Right atrium auricular region (tissue), 2 donors: ENCODE results near the gene WDR53. TPM values are rescaled to one million over a fixed set of nuclear protein-coding genes. Genes with fewer than 3 reads are reported as not detected.

Experiments
- DNase-seq: peaks from one replicate; pipeline ENCODE4 v3.0.0-alpha.2; 2019; ENCODE audit warnings: low spot score
- H3K27ac ChIP-seq, 2 donors: fragments of 200-600 bp; sonication (generic); 1 replicate in 1 of 2; 2 replicates in 1 of 2; pipeline ENCODE4 v1.5.1; 2016 to 2019
- H3K27me3 ChIP-seq, 2 donors: fragments of 200-600 bp; sonication (generic); one replicate each; pipeline versions ENCODE4 v1.5.1 to v1.6.0; 2017 to 2019
- H3K36me3 ChIP-seq: fragments of 200-600 bp; sonication (generic); one replicate; pipeline ENCODE4 v1.5.1; 2016
- H3K4me1 ChIP-seq, 2 donors: fragments of 200-600 bp; sonication (generic); one replicate each; pipeline versions ENCODE4 v1.5.1 to v1.6.0; 2017 to 2019
- H3K4me3 ChIP-seq, 2 donors: fragments of 200-600 bp; sonication (generic); 1 replicate in 1 of 2; 2 replicates in 1 of 2; pipeline ENCODE4 v1.5.1; 2017 to 2019; ENCODE audit warnings: mild to moderate bottlenecking in 1 of 2, moderate library complexity in 1 of 2
- H3K9me3 ChIP-seq, 2 donors: fragments of 200-600 bp; sonication (generic); one replicate each; pipeline ENCODE4 v1.5.1; 2019
- CTCF ChIP-seq, 2 donors: fragments of 200-600 bp; sonication (generic); IDR thresholded peaks; one replicate each; pipeline ENCODE4 v1.5.1; 2019; ENCODE audit warnings: antibody characterized with exemption in 2 of 2
- total RNA-seq, 2 donors: library from RNA; depleted of rRNA; stranded (reverse); fragments of >200 nt; gene quantifications; one replicate each; pipeline ENCODE4 v1.1.0, GENCODE V29; 2016

The WDR53 gene
- total RNA-seq, 2 donors from 2014 or later = 3.0 to 4.3 TPM

DNA sequence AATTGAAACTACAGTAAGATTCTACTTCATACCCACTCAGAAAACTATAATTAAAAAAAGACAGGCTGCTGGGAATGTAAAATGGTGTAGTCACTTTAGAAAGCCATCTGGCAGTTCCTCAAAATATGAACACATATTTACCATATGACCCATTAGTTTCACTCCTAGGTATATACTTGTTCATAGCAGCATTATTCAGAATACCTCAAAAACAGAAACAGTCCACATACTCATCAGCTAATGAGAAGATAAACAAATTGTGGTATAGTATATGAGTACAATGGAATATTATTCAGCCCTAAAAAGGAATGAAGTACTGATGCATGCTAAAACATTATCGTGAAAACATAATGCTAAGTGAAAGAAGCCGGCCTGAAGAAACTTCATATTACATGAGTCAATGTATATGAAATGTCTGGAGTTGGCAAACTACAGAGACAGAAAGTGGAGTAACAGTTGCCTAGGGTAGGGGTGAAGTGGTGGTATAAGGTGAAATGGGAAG is 23.8 kb downstream of the WDR53 start:
- TF ChIP-seq CTCF (IDR thresholded peaks at IDR 0.05) = no peak
- Histone ChIP-seq H3K4me1 (no peaks in the 10 kb centered on the region), H3K27ac (no peak overlapping the region), H3K9me3 (no peaks in the 10 kb centered on the region), H3K36me3 (no peaks in the 10 kb centered on the region), H3K27me3 (no peaks in the 10 kb centered on the region), H3K4me3 (no peak overlapping the region)
- no peak for DNase-seq

DNA sequence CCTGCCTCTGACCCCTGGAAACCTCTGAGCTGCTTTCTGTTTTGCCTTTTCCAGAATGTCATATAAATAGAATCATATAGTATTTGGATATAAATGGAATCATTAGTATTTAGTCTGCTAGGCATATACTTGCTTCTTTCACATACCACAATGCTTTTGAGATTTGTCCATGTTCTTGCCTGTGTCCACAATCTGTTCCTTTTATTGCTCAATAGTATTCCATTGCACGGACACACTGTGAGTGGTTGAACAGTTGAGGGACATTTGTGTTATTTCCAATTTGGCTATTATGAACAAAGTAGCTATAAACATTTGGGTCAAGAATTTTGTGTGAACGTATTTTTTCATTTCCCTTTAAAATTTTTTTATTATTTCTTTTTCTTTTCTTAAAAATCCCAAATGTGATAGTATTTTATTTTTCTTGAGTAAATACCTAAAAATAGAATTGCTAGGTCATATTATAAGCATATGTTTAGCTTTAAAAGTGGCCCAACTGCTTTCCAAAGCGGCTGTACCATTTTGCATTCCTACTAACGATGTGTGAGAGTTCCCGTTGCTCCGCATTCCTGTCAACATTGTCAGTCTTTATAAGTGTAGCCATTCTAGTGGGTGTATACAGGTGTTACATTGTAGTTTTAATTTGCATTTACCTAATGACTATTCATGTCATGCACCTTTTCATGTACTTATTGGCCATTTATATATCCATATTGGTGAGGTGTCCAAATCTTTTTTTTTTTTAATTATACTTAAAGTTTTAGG is 26.5 kb downstream of the WDR53 start:
- H3K4me3 ChIP-seq = no peak overlapping the region
- H3K36me3 ChIP-seq = no peaks in the 10 kb centered on the region
- H3K9me3 ChIP-seq = no peaks in the 10 kb centered on the region
- no peak for TF ChIP-seq CTCF (IDR thresholded peaks at IDR 0.05)
- no peak overlapping the region for H3K27ac ChIP-seq
- no peaks in the 10 kb centered on the region for H3K27me3 ChIP-seq
- no peaks in the 10 kb centered on the region for H3K4me1 ChIP-seq
- DNase-seq = no peak

GRCh38 chr3:196537319-196537984 is 30.9 kb downstream of the WDR53 start:
- Histone ChIP-seq H3K36me3 (no peaks in the 10 kb centered on the region), H3K9me3 (no peaks in the 10 kb centered on the region), H3K27me3 (no peaks in the 10 kb centered on the region), H3K4me3 (no peak overlapping the region), H3K4me1 (no peaks in the 10 kb centered on the region), H3K27ac (no peak overlapping the region)
- DNase-seq = no peak
- TF ChIP-seq CTCF (IDR thresholded peaks at IDR 0.05) = peak; percentile 42 to 80

DNA sequence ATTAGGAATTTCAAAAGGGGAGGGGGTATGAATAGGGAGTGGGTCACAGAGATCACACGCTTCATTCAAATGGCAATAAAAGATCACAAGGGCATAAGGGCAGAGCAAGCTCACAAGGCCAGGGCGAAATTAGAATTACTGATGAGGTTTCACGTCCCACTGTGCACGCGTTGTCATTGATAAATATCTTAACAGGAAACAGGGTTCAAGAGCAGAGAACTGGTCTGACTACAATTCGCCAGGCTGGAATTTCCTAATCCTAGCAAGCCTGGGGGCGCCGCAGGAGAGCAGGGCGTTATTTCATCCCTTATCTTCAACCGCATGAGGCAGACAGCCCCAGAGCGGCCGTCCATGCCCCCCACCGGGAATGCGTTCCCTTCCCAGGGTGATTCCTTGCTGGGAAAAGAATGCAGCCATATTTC is 35.1 kb downstream of the WDR53 start:
- Histone ChIP-seq H3K9me3 (no peaks in the 10 kb centered on the region), H3K4me3 (no peak overlapping the region), H3K27ac (no peak overlapping the region), H3K4me1 (peaks cover 0 to 9% of the 10 kb centered on the region in 2 donors), H3K27me3 (no peaks in the 10 kb centered on the region), H3K36me3 (no peaks in the 10 kb centered on the region)
- DNase-seq = no peak
- no peak for TF ChIP-seq CTCF (IDR thresholded peaks at IDR 0.05)

DNA sequence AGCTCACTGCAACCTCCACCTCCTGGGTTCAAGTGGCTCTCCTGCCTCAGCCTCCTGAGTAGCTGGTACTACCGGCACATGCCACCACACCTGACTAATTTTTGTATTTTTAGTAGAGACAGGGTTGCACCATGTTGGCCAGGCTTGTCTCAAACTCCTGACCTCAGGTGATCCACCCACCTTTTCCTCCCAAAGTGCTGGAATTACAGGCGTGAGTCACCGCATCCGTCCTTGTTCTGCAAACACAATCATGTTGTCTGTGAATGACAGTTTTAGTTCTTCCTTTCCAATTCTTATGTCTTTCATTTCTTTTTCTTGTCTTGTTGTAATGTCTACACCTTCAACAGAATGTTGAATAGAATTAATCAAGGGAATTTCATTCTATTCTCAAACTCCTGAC is 36.9 kb downstream of the WDR53 start:
- no peaks in the 10 kb centered on the region for H3K9me3 ChIP-seq
- TF ChIP-seq CTCF (IDR thresholded peaks at IDR 0.05) = no peak
- no peak overlapping the region for H3K27ac ChIP-seq

More for the DNA sequence above, 36.9 kb downstream of the WDR53 start:
- Histone ChIP-seq H3K4me1 (peaks cover 0 to 9% of the 10 kb centered on the region in 2 donors), H3K27me3 (no peaks in the 10 kb centered on the region), H3K4me3 (no peak overlapping the region), H3K36me3 (no peaks in the 10 kb centered on the region)
- no peak for DNase-seq
